Upper lobe of left lung (tissue), 4 donors: Measurements from ENCODE around the gene EIPR1.

Experiments
- CTCF ChIP-seq, 6 experiments: fragments of 450-650 bp in 4 of 6; fragments of 200-600 bp in 2 of 6; sonication (generic) in 2 of 6; IDR thresholded peaks; one replicate each; pipeline ENCODE4 v1.5.1; 2016 to 2019; ENCODE audit warnings: antibody characterized with exemption in 6 of 6
- EP300 ChIP-seq, 4 donors: sonication (generic); formaldehyde crosslinking; IDR thresholded peaks; one replicate each; pipeline ENCODE4 v1.5.1; 2017; ENCODE audit warnings: antibody characterized with exemption in 4 of 4, control low read depth in 2 of 4
- POLR2A ChIP-seq, 4 donors: fragments of 450-650 bp; IDR thresholded peaks; one replicate each; pipeline ENCODE4 v1.5.1; 2016 to 2017; ENCODE audit warnings: antibody characterized with exemption in 4 of 4, mild to moderate bottlenecking in 2 of 4
- POLR2AphosphoS5 ChIP-seq, 2 donors: sonication (generic); formaldehyde crosslinking; IDR thresholded peaks; one replicate each; pipeline ENCODE4 v1.5.1; 2017; ENCODE audit warnings: antibody characterized with exemption in 2 of 2

GRCh38 chr2:3390041-3390440 lies 12.4 kb upstream of the EIPR1 start:
- TF ChIP-seq CTCF (IDR thresholded peaks at IDR 0.05) (no peak), POLR2AphosphoS5 (IDR thresholded peaks at IDR 0.05) (no peak), POLR2A (IDR thresholded peaks at IDR 0.05) (no peak), EP300 (IDR thresholded peaks at IDR 0.05) (no peak)
